NAMALWA (cell line): ENCODE results near the gene SRM.
"Not testable (repeated sequence)": the region's sequence is repeated elsewhere in the genome, so short reads cannot be mapped to it uniquely, and the experiment has no call there.

Experiments
- DNase-seq: peaks from one replicate; pipeline ENCODE4 v3.0.0-alpha.2; 2015; ENCODE audit warnings: low spot score

The SRM gene

DNA sequence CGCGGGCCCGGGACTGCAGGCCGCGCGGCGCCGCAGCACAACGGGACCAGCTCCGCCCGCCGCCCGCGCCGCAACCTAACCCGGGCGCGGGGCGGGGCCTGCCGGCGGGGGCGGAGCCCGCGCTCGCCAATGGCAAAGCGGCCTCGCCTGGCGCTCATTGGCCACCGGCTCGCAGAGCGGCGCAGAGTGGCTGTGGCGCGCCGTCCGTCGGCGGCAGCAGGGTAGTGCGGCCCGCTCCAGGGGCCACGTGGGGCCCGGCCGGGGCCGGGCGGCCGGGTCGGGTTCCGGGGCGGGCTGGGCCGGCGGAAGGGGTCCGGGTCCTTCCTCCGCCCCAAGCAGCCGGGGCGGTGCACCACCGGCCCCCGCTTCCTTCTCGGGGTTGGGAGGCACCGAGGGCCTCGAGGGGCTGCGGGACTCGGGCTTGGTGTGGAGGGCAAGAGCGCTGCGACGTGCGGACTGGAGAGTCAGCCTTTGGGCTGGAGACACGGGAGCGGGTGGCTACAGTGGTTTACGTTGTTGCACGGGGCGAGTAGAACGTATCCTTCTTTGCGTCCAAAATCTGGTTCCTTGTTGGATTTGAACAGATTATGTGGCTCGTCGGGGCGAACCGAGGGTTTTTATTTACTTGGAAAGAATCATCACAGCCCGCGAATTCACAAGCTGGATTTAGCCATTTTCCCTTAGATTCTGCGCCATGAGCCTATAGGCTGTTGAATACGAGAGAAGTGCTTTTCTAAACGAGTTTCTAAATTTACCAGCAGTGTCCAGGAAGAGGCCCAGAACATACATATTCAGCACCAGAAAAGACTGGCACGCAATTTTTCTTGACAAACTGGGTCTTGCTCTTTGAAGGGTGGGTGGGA is at the start of gene SRM:
Gene SRM (minus strand): TSS at position 51 of the 863 bp plus-strand sequence. CDS start 75 bp downstream, outside the sequence.
- DNase-seq: peak; percentile 97

DNA sequence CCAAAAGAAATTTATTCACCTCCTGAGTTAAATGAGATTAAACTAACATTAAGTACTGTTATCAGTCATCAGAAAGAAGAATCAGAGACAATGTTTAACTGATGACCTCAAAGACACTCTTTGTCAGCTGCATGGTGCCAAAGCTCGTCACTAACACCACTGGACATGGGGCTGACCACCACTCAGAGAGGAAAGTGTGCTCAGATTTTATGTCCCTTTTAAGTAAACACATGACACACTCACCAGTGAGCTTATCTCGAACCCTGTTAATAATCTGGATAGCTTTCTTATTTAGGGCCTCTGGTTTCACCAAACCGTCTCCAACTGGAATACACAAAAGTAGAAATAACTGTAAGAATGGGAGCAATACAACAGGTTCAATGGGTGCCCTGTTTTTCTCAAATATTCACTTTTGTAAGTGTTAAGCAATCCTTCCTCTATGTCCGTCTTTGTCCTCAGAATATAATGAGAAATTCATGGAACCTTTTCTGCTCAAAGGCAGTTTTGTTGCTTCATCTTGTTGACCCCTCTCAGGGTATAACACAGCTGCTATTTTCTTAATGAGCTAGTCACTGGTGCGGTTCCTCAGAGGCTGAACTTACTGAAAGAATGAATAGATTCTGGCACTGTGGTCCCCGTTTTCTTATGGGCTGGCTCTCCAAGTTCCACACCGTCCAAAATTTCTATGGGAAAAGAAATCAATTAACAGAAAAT is 49.4 kb upstream of the SRM start:
- no peak for DNase-seq

DNA sequence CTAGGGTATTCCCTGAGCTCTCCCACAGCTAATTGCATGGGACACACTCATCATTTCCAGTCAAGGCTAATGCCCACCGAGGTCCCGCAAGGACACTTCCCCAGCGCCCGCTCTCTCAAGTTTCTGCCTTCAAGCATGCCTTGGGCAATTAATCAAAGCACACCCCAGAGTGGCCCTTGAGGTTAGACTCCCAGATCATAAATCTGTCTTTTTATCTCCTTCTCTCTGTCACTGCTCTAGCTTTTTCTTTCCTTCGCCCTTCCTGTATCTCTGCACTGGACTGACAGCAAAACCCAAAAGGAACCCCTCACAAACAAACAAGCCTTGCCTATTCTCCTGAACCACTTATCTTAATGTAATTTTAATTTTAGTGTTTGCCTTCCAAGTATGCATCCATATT is 47.8 kb upstream of the SRM start:
- DNase-seq: no peak

DNA sequence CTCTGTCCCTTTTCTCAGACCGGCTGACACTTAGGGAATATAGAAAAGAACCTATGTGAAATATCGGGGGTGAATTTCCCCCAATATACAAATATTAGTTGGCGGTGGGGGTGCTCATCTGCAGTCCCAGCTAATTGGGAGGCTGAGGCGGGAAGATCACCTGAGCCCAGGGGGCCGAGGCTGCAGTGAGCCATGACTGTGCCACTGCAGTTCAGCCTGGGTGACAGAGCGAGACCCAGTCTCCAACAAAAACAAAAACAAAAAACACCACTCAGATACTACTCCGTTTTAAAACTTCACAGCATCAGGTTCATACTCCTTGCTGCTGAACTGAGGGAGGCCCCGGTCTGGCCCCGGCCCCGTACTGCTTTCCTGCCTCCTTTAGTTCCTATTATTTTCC is 45.8 kb upstream of the SRM start:
- DNase-seq: no peak

DNA sequence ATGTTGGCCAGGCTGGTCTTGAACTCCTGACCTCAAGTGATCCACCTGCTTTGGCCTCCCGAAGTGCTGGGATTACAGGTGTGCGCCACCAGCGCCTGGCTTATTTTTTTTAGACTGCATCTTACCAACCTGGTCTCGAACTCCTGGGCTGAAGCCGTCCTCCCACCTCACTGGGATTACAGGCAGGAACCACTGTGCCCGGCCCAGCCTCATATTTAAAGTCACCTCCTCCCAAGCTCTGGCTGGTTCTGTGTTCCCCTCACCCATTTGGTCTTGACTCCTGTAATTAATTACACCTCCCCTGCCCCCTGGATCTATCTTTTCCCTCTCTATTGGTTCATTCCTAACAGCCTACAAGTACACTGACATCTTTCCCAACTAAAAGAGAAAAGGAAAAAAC is 41.5 kb upstream of the SRM start:
- no peak for DNase-seq

DNA sequence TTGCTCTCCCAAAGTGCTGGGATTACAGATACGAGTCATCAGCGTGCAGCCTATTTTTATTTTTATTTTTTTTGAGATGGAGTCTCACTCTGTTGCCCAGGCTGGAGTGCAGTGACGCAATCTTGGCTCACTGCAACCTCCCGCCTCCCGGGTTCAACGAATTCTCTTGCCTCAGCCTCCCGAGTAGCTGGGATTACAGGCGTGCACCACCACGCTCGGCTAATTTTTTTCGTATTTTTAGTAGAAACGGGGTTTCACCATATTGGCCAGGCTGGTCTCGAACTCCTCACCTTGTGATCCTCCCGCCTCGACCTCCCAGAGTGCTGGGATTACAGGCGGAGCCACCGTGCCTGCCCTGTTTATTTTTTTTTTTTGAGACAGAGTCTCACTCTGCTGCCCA is 41.0 kb upstream of the SRM start:
- not testable (repeated sequence) for DNase-seq

DNA sequence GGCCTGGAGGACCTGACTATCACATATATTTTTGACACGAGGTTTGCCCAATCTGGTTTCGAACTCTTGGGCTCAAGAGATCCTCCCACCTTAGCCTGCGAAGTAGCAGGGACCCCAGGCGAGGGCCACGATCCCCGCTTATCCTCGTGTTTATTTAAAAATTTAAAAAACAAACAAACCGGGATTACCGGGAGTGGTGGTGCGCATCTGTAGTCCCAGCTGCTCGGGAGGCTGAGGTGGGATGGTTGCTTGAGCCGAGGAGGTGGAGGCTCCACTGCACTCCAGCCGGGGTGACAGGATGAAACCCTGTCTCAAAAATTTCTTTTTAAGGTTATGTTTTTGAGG is 40.3 kb upstream of the SRM start:
- no peak for DNase-seq

DNA sequence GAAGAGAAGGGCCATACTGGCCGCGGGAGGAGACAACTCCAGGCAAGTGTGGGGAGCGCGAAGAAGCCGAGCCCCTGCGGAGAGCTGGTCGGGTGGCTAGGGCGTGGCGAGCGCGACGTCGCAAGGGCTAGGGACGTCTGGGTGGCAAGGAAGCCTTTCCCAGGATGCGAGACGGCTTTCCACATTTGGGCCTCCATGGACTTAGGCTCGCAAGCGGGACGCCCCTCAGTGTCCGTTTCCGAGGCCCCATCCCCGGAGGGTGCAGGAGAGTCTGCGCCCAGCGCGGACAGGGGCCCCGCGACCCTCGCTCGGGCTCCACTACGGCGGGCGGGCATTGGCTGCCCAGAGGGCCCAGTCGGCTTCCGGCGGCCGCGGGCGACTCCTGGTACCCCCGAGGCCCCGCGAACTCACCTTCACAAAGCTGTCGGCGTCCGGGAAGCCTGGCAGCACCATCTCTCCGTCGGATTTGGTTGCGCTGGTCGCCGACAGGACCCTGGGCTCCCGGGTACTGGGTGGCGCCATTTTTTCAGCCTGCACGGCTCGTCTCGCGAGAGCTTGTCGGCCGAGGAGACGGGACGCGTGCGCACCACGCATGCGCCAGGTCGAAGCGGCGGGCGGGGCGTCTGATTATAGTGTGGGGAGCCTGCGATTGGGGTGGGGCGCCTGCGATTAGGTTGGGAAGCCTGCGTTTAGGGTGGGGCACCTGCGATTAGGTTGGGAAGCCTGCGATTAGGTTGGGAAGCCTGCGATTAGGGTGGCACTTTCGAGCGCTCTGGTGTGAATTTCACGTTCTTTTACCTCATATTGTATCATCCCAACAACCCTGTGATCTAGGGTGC is 39.7 kb upstream of the SRM start, which contains the start of gene EXOSC10:
Gene EXOSC10 (minus strand): TSS at position 560 of the 839 bp plus-strand sequence. CDS start 38 bp downstream, at position 522.
- DNase-seq: peak; percentile 97

DNA sequence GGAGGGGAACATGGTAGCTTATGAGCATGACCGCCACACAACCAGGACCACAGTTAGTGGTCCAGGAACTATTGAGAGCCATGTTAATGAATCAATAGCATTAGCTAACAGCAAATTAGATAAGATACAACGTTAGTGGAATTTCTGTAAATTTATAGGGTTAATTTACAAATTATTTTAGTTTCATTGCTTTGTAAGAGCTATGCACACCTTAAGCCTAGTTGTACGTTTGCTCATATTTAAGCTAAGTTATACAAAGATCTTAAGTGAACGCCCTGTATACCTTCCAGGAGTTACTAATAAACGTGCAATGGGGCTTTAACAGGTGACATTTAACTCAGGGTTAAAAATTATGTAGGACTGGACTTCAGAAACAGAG is 39.1 kb upstream of the SRM start:
- DNase-seq: no peak

DNA sequence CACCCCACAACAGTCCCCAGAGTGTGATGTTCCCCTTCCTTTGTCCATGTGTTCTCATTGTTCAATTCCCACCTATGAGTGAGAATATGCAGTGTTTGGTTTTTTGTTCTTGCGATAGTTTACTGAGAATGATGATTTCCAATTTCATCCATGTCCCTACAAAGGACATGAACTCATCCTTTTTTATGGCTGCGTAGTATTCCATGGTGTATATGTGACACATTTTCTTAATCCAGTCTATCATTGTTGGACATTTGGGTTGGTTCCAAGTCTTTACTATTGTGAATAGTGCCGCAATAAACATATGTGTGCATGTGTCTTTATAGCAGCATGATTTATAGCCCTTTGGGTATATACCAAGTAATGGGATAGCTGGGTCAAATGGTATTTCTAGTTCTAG is 24.0 kb upstream of the SRM start:
- DNase-seq: not testable (repeated sequence)

DNA sequence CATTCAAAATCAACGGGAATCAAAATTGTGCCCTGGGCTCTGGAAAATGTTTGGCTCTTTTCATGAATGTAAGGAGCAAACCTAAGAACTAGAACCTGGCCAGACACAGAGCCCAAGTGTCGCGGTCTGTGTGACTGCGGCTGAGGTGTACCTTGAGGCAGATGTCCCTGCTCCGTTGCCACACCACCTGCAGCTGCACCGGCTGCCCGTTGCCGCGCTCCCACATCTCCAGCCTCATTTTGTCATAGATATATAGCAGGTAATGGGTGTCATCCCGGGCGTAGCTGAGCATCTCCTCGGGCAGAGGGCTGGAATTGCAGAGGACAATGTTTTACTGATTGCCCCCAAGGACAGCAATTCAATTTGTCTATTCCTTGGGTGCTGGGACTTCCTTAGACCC is 21.1 kb upstream of the SRM start:
- no peak for DNase-seq

DNA sequence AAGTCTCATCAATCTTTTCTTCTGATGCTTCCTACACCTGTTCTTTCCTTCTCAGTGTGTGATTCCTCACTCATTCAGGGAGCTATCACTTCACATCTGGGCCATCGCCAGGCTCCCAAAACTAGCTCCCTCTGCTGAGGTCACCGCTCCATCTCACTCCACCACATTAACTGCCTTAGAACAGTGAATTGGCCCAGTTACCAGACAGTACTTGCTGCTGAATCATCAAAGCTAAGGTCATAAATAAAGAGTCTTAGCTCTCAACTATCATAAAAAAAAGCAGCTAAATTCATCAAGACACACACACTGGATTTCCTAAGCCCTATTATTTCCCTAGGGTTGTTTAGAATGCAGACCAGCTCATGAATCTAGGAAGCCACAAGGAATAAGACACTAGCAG is 18.8 kb upstream of the SRM start:
- no peak for DNase-seq

DNA sequence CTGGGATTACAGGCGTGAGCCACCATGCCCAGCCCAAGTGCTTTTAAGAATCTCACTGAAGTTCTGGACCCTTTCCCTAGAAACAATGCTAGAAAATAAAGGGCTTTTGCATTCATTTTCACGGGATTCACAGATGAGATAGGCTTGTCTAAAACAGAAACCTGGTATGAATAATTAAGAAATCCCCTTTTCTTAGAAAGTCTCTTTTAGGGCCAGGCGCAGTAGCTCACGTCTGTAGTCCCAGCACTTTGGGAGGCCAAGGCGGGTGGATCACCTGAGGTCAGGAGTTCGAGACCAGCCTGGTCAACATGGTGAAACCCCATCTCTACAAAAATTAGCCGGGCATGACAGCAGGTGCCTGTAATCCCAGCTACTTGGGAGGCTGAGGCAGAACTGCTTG is 13.6 kb upstream of the SRM start:
- not testable (repeated sequence) for DNase-seq

DNA sequence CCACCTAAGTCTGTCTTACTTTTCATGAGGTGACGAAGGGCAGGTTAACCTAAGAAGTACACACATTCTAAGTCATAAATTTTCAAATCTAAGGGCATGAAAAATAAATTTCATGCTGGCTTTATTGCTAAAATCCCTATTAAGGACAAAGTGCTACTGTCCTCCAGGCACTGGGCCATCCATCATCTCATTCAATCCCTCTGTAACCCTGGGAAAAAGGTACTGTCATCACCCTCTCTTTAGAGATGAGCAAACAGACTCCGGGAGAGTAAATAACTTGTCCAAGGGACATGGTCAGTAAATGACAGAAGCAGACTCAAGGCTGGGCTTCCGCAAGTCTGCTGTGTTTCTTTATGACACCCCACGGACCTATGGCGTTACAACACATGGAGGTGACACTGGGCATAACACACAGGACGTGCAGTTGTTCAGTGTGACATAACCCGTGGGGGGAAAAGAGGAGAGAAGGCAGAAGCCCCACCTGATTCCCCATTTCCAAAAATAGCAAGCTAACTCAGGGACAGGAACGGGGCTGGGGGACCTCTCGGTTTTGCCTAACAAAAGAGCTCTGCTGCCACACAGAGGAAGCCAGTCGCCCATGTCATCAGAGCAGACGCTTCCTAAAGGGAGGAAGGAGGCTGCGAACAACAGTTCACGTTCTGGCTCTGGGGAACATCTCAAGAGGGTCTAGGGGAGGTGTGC is 12.5 kb upstream of the SRM start:
- DNase-seq: no peak

DNA sequence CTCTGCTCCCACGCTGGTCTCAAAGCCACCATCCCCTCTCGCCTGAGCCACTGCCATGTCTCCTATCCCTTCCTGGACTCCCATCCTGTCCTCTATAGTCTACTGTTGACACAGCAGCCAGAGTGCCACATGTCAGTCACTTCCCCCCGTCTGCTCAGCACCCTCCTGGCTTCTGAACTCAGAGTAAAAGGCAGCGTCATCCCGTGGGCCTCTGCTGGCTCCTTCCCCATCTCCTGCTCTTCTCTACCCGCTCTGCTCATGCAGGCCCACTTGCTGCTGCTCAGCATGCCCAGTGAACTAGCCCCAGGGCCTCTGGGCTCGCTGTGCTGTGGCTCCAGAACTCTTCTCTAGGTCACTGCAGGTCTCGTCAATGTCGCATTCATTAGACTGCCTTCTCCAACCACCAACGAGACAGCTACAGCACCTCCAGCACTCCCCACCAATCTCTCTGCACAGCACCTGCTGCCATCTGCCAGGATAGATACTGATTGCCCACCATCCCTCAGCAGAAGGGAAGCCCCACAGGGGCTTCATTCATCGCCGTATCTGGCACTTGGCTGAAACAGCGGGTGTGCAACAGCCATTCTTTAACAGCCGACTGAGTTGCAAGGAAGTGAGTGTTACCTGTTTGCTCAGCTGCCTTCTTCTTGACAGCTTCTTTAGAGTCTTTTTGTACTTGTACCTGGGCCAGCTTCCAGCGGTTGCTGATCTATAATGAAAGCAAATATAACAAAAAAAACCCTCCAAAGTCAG is 11.8 kb upstream of the SRM start:
- DNase-seq: no peak

DNA sequence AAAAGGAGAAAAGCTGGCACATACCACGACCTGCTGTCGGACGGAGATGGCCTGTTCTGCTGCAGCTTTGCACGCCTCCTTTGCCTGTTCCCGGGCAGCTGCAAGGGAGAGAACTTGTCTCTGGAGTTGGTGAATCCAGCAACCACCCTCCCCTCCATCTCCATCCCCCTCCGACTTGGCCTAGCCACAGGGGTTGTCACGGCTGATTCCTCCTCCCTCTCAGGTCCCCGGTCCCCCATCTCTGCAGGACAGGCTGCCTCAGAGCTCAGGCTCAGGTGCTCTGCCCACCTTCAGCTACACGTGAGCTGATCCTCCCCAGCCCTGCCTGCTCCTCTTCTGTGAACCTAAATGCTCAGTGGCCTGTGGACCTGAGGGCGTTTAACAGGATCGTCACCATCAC is 11.1 kb upstream of the SRM start:
- DNase-seq: no peak

DNA sequence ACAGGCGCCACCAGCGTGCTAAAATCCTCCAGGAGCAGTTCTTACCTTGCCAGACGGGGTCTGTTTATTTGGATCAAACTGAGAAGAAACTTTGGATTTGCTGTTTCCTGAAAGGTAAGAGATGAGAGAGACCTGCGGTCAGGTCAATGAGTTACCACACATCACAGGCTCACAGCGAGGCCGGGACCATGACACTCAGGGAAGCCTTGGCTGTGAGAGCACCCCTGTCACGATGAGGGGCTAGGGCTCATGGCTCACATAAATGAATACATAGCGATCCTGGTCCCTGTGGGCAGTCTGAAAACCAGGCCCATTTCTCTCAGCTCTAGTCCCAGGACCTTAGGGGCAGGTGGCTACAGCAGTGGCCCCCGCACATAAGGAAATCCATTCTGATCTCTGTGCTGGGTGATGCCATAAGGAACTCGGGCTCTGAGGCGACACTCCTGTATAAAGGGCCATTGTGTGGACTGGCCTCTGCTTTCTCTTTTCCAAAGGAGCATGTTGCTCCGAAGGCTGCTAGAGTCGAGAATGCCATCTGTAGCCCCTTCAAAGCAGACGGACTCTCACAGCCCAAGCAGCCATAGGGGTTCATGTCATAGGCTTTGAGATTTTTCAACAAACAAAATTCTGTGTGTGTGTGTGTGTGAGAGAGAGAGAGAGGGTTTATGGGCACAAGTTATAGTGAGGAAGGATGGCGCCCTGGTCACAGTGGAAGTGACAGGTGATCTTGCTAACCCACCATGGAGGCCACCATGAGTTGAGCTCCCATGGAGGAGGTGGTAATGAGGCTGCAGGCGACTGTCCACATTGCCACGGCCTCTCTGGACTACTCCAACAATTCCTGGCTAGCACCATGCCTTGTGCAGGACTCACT is 9.0 kb upstream of the SRM start:
- no peak for DNase-seq

DNA sequence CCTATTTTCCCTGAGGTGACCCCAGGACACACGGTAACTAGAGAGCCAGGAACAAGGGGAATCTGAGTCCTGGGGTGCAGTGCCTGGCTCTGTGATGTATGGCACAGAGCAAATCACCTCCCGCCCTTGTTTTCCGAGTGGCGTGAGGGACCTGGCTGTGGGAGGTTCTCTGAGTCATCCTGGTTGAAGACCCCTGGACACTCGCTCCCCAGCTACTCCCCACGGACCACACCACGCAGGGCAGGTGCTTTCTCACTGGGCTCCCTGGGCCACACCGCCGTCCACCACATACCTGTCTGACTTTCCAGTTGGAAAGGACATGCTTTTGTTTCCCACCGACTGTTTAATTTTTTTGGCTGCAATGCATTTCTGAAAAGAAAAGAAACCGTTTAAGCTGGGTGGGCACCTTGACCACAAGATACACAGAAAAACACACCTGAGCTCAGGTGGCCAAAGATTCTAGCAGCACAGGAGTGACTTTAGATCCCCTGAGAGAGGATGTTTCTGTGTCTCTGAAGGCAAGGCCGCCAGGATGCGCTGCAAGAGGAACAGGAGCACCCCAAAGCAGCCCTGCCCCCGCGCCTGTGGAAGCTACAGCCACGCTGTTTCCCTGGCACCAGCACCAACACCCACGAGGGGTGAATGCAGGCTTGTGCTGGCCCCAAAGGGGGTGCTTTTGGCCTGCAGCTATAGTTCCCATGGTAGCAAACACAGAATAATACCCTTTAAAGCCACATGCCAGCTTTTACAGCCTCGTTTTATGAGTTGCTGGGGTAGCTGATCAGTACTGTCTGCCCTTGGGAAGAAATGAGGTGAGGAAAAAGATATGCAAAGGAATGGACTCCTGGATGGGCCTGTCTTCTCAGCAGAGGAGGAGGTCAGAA is 8.1 kb upstream of the SRM start:
- no peak for DNase-seq

DNA sequence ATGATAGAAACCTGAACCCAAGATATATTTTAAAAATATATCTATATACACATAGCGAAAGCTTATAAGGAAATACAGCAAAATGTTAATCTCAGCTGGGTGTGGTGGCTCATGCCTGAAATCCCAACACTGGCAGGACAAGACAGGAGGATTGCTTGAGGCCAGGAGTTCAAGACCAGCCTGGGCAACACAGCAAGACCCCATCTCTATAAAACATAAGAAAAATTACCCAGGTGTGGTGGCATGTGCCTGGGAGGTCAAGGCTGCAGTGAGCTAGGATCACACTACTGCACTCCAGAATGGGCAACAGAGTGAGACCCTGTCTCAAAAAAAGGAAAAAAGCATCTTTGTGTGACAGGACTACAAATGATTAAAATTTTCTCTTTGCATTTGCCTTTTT is 6.0 kb upstream of the SRM start:
- no peak for DNase-seq
